Testis (tissue), 3 donors: Measurements from ENCODE around the gene UBAC1. TPM values are rescaled to one million over a fixed set of nuclear protein-coding genes. Genes with fewer than 3 reads are reported as not detected.

Experiments used
- DNase-seq: peaks from one replicate; pipeline ENCODE4 v3.0.0-alpha.2; 2019
- H3K27ac ChIP-seq, 2 donors: fragments of 200-600 bp; sonication (generic); one replicate each; pipeline ENCODE4 v1.5.1; 2019
- H3K27me3 ChIP-seq: fragments of 200-600 bp; sonication (generic); one replicate; pipeline ENCODE4 v1.5.1; 2019
- H3K36me3 ChIP-seq: fragments of 200-600 bp; sonication (generic); one replicate; pipeline ENCODE4 v1.5.1; 2017; ENCODE audit warnings: low read depth; ENCODE audit errors: missing control alignments
- H3K4me1 ChIP-seq: fragments of 200-600 bp; sonication (generic); one replicate; pipeline ENCODE4 v1.5.1; 2019
- H3K4me3 ChIP-seq, 2 donors: fragments of 200-600 bp; sonication (generic); one replicate each; pipeline ENCODE4 v1.5.1; 2017 to 2019
- H3K9me3 ChIP-seq: fragments of 200-600 bp; sonication (generic); one replicate; pipeline ENCODE4 v1.5.1; 2017
- CTCF ChIP-seq, 3 experiments: fragments of 450-650 bp in 2 of 3; fragments of 200-600 bp in 1 of 3; sonication (generic) in 1 of 3; IDR thresholded peaks; one replicate each; pipeline ENCODE4 v1.5.1; 2016 to 2019; ENCODE audit warnings: antibody characterized with exemption in 3 of 3, mild to moderate bottlenecking in 2 of 3, moderate library complexity in 1 of 3
- POLR2A ChIP-seq: fragments of 450-650 bp; IDR thresholded peaks from one replicate; pipeline ENCODE4 v1.6.1; 2017; ENCODE audit warnings: antibody characterized with exemption, mild to moderate bottlenecking, moderate library complexity
- WGBS, 2 donors: methylation state at CpG; one replicate each; pipeline ENCODE4 v1.1.5; 2018; 5-methylcytosine and 5-hydroxymethylcytosine counted together
- intact Hi-C: fragments of 100-400 bp; cut with DNase I; formaldehyde crosslinking; loops from one replicate; pipeline ENCODE4 v1.15.1; 2023; ENCODE audit warnings: low total_unique reads
- polyA plus RNA-seq: library from polyadenylated mRNA; stranded (reverse); fragments of 350-450 nt; fragmentation: Illumina TruSeq; extraction: RNeasy Lipid Tissue Mini Kit (QIAGEN cat#74804); gene quantifications from one replicate; pipeline ENCODE4 v1.2.3, GENCODE V29; 2014; ENCODE audit warnings: low read depth, low replicate concordance; ENCODE audit not compliant: insufficient read depth
- total RNA-seq, 2 donors: library from RNA; depleted of rRNA; stranded (reverse); fragments of >200 nt; gene quantifications; one replicate each; pipeline ENCODE4 v1.2.3, GENCODE V29; 2016

The UBAC1 gene
- total and polyA plus RNA-seq, 3 donors from 2014 or later: 82.2 to 99.5 (median 92.5) TPM

GRCh38 chr9:135901031-135901758, 60.0 kb downstream of the UBAC1 start:
- Histone ChIP-seq H3K4me3 (no peak overlapping the region), H3K9me3 (no peaks in the 10 kb centered on the region), H3K36me3 (no peaks in the 10 kb centered on the region), H3K27ac (no peak overlapping the region), H3K27me3 (no peaks in the 10 kb centered on the region), H3K4me1 (peaks cover 13% of the 10 kb centered on the region)
- intact Hi-C loops: no loop called here
- no peak for DNase-seq
- 90 to 91% methylated on average over 9 of the region's 9 CpGs for WGBS, 2 donors
- TF ChIP-seq POLR2A: no peak
- TF ChIP-seq CTCF (IDR thresholded peaks at IDR 0.05): no peak

DNA sequence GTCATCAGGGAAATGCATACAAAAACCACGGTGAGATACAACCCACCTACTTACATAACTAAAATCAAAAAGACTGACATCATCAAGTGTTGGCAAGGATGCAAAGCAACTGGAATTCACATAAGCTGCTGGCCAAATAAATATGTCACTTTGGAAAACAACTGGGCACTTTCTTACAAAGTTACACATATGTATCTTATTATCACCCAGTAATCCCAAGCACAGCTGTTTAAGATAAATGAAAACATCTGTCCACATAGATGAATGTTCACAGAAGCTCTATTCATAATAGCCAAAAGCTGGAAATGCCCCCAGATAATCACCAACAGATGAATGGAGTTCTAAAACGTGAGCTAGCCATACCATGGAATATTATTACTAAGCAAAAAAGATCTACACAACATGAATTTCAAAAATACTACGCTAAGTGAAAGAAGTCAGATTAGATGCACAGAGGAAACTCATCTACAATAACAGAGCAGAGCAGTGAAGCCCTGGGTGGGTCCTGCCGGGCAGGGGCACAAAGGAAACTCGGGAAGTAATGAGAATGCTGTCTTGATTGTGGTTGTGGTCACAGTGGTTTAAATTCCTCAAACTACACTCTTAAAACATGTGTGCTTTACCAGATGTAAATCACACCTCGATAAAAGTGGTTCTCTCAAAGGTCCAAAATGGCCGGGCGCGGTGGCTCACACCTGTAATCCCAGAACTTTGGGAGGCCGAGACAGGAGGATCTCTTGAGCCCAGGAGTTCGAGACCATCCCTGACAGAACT, 62.4 kb downstream of the UBAC1 start:
- Histone ChIP-seq H3K4me1 (peaks cover 5% of the 10 kb centered on the region), H3K27ac (no peak overlapping the region), H3K36me3 (no peaks in the 10 kb centered on the region), H3K4me3 (no peak overlapping the region), H3K9me3 (no peaks in the 10 kb centered on the region), H3K27me3 (no peaks in the 10 kb centered on the region)
- no peak for DNase-seq
- TF ChIP-seq POLR2A (no peak), CTCF (IDR thresholded peaks at IDR 0.05) (no peak)
- 88% methylated on average over 11 of the region's 11 CpGs for WGBS, 2 donors
- intact Hi-C loops: no loop called here

DNA sequence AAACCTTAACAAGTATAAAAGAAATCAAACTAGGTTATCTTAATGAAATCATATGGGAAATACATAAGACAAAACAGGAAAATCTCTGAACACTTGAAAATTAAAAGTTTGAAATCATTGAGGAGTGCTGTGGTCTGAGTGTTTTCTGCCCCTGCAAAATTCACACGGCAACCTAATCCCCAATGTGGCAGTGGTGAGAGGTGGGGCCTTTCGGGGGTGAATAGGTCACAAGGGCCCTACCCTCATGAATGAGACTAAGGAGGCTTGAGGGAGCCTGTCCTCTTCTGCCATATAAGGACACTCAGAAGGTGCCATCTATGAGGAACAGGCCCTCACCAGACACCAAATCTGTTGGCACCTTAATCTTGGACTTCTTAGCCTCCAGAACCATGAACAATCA, 64.5 kb downstream of the UBAC1 start:
- intact Hi-C loops: no loop called here
- Histone ChIP-seq H3K4me3 (no peak overlapping the region), H3K4me1 (no peaks in the 10 kb centered on the region), H3K9me3 (no peaks in the 10 kb centered on the region), H3K27ac (no peak overlapping the region), H3K27me3 (no peaks in the 10 kb centered on the region), H3K36me3 (no peaks in the 10 kb centered on the region)
- WGBS, 2 donors: 91 to 100% methylated on average over 2 of the region's 2 CpGs
- DNase-seq: no peak
- no peak for TF ChIP-seq CTCF (IDR thresholded peaks at IDR 0.05)
- TF ChIP-seq POLR2A: no peak

- no peaks in the 10 kb centered on the region for H3K36me3 ChIP-seq
- WGBS, 2 donors: 90 to 93% methylated on average over 3 of the region's 3 CpGs
- H3K9me3 ChIP-seq: no peaks in the 10 kb centered on the region
- H3K27ac ChIP-seq: no peak overlapping the region
- TF ChIP-seq CTCF (IDR thresholded peaks at IDR 0.05) (no peak), POLR2A (no peak)
- H3K27me3 ChIP-seq: no peaks in the 10 kb centered on the region
- no peak for DNase-seq
- no peak overlapping the region for H3K4me3 ChIP-seq
- intact Hi-C loops: no loop called here
- peaks cover 2% of the 10 kb centered on the region for H3K4me1 ChIP-seq
Observed at GRCh38 chr9:135896205-135896604, 65.0 kb downstream of the UBAC1 start.
